Hepatocyte (in vitro differentiated cells): ENCODE results near the gene NUDT22. TPM values are rescaled to one million over a fixed set of nuclear protein-coding genes. Genes with fewer than 3 reads are reported as not detected.

Experiments used
- DNase-seq: peaks from one replicate; pipeline ENCODE4 v3.0.0-alpha.2; 2016; ENCODE audit warnings: low spot score
- H2AFZ ChIP-seq: fragments of 200-600 bp; sonication (generic); 2 replicates; pipeline ENCODE4 v1.6.0; 2016; ENCODE audit warnings: antibody characterized with exemption, mild to moderate bottlenecking
- H3K27ac ChIP-seq: fragments of 200-600 bp; sonication (generic); 2 replicates; pipeline ENCODE4 v1.5.1; 2016; ENCODE audit warnings: mild to moderate bottlenecking
- H3K27me3 ChIP-seq: fragments of 200-600 bp; sonication (generic); 2 replicates; pipeline ENCODE4 v1.6.1; 2016
- H3K36me3 ChIP-seq: fragments of 200-600 bp; sonication (generic); replicated peaks from 2 replicates; pipeline ENCODE4 v1.5.1; 2016; ENCODE audit warnings: low read depth; ENCODE audit not compliant: insufficient read depth
- H3K4me1 ChIP-seq: fragments of 200-600 bp; sonication (generic); 2 replicates; pipeline ENCODE4 v1.5.1; 2016; ENCODE audit warnings: mild to moderate bottlenecking, moderate library complexity; ENCODE audit not compliant: insufficient read depth
- H3K4me2 ChIP-seq: fragments of 200-600 bp; sonication (generic); 2 replicates; pipeline ENCODE4 v1.6.0; 2016
- H3K4me3 ChIP-seq: fragments of 200-600 bp; sonication (generic); 2 replicates; pipeline ENCODE4 v1.5.1; 2016; ENCODE audit warnings: mild to moderate bottlenecking
- H3K79me2 ChIP-seq: fragments of 200-600 bp; sonication (generic); 2 replicates; pipeline ENCODE4 v1.6.0; 2017; ENCODE audit warnings: mild to moderate bottlenecking
- H3K9me2 ChIP-seq: fragments of 200-600 bp; sonication (generic); replicated peaks from 2 replicates; pipeline ENCODE4 v1.6.0; 2017; ENCODE audit warnings: mild to moderate bottlenecking; ENCODE audit not compliant: insufficient read depth
- H3K9me3 ChIP-seq: fragments of 200-600 bp; sonication (generic); 2 replicates; pipeline ENCODE4 v1.5.1; 2016; ENCODE audit warnings: low read depth, mild to moderate bottlenecking
- H4K20me1 ChIP-seq: fragments of 200-600 bp; sonication (generic); 2 replicates; pipeline ENCODE4 v1.6.0; 2016; ENCODE audit warnings: mild to moderate bottlenecking; ENCODE audit not compliant: insufficient read depth, poor library complexity, severe bottlenecking
- EZH2 ChIP-seq: fragments of 200-600 bp; sonication (generic); IDR thresholded peaks from 2 replicates; pipeline ENCODE4 v1.6.1; 2016; ENCODE audit warnings: antibody characterized with exemption, mild to moderate bottlenecking, borderline replicate concordance
- EZH2phosphoT487 ChIP-seq: fragments of 200-600 bp; sonication (generic); IDR thresholded peaks from one replicate; pipeline ENCODE4 v1.6.1; 2018; ENCODE audit warnings: antibody characterized with exemption, mild to moderate bottlenecking, low read depth, moderate library complexity; ENCODE audit not compliant: unreplicated experiment, severe bottlenecking
- WGBS: methylation state at CpG from one replicate; pipeline ENCODE4 v1.1.6; 2016; ENCODE audit warnings: low lambda C conversion rate; ENCODE audit errors: missing lambda C conversion rate; 5-methylcytosine and 5-hydroxymethylcytosine counted together
- polyA plus RNA-seq: library from polyadenylated mRNA; unstranded; fragments of >200 nt; fragmentation: Nextera tagmentation; extraction: Ambion mirVana; gene quantifications from 2 replicates; pipeline ENCODE4 v1.2.1, GENCODE V29; 2016
- total RNA-seq: library from RNA; depleted of rRNA; stranded (reverse); fragments of >200 nt; gene quantifications from 2 replicates; pipeline ENCODE4 v1.2.3, GENCODE V29; 2014
- TF ChIP-seq, protein P1 (sequence below): fragments of 200-600 bp; sonication (generic); IDR thresholded peaks from 2 replicates; pipeline ENCODE4 v1.5.1; 2016; ENCODE audit warnings: antibody characterized with exemption, mild to moderate bottlenecking; ENCODE audit not compliant: poor library complexity

The NUDT22 gene
- total and polyA plus RNA-seq, 2 experiments from 2014 or later: 49.5 to 66.6 TPM

DNA sequence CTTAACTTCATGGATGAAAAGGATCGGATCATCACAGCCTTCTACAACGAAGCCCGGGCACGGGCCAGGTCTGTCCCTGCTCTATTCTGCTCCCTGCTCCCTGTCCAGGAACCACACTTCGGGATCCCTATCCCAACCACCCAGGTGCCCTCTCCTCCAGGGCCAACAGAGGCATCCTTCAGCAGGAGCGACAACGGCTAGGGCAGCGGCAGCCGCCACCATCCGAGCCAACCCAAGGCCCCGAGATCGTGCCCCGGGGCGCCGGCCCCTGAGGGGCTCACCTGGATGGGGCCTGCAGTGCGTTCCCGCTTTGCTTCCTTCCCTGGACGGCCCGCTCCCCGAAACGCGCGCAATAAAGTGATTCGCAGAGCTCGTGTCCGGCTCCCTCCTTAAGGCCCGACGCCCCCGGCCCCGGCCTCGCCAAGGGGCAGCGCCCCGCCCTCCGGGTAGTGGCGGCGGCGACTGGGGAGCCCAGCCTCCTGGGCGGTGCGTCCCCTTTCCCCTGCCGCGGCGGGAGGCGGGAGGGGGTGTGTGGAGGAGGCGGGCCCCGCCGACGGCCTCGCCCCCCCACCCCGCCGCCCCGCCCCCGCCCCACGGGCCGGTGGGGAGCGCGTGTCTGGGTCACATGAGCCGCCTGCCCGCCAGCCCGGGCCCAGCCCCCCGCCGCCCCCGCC lies 8.0 kb downstream of the NUDT22 start, which contains the start of gene VEGFB:
Gene VEGFB (plus strand): TSS at position 672 of the 674 bp plus-strand sequence. CDS start 250 bp downstream, outside the sequence.
- peak within 1 kb of the TSS; percentile 43 for H2AFZ ChIP-seq
- H3K27ac ChIP-seq: peak within 1 kb of the TSS; percentile 76
- peak within 1 kb of the TSS; percentile 87 for H3K4me3 ChIP-seq
- no peaks in the 10 kb centered on the region for H3K9me3 ChIP-seq
- H3K36me3 ChIP-seq: no peaks in the 10 kb centered on the region
- H3K9me2 ChIP-seq: no peaks in the 10 kb centered on the region
- H4K20me1 ChIP-seq: peaks cover 10% of the 10 kb centered on the region
- H3K27me3 ChIP-seq: no peaks in the 10 kb centered on the region
- H3K4me1 ChIP-seq: peaks cover 8% of the 10 kb centered on the region
- whole genome bisulfite sequencing: 4% methylated on average over 22 of the region's 62 CpGs
- H3K4me2 ChIP-seq: peak within 1 kb of the TSS; percentile 97
- TF ChIP-seq, protein P1, sequence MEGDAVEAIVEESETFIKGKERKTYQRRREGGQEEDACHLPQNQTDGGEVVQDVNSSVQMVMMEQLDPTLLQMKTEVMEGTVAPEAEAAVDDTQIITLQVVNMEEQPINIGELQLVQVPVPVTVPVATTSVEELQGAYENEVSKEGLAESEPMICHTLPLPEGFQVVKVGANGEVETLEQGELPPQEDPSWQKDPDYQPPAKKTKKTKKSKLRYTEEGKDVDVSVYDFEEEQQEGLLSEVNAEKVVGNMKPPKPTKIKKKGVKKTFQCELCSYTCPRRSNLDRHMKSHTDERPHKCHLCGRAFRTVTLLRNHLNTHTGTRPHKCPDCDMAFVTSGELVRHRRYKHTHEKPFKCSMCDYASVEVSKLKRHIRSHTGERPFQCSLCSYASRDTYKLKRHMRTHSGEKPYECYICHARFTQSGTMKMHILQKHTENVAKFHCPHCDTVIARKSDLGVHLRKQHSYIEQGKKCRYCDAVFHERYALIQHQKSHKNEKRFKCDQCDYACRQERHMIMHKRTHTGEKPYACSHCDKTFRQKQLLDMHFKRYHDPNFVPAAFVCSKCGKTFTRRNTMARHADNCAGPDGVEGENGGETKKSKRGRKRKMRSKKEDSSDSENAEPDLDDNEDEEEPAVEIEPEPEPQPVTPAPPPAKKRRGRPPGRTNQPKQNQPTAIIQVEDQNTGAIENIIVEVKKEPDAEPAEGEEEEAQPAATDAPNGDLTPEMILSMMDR: no peak
- no peak for TF ChIP-seq EZH2phosphoT487
- no peak for TF ChIP-seq EZH2
- DNase-seq: peak; percentile 86
- H3K79me2 ChIP-seq: peaks cover 24% of the 10 kb centered on the region

DNA sequence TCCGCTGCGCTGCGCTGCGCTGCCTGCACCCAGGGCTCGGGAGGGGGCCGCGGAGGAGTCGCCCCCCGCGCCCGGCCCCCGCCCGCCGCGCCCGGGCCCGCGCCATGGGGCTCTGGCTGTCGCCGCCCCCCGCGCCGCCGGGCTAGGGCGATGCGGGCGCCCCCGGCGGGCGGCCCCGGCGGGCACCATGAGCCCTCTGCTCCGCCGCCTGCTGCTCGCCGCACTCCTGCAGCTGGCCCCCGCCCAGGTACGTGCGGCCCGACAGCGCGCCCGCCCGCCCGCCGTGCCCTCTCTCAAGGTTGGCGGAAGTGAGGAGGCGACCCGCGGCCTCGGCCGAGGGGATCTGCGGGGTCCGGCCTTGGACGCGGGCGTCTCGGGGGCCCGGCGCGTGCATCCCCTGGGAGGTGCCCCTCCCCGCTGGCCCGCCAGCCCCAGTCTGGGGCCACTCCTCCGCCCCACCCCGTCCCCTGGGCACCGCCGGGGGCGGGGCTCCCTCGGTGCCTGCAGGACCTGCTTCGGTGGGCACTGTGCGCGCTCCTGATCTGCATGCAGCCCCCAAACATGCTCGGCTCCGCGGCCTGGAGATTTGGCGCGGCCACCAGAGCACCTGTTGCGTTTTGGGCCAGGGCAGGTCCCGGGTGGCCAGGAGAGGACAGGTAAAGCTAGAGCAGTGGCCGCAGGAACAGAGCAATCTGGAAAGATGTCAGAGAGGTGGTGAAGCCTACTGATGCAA lies 8.7 kb downstream of the NUDT22 start:
- peaks cover 24% of the 10 kb centered on the region for H3K79me2 ChIP-seq
- H3K4me2 ChIP-seq: peak overlapping the region; percentile 97
- peak overlapping the region; percentile 87 for H3K4me3 ChIP-seq
- H3K27ac ChIP-seq: peak overlapping the region; percentile 76
- no peaks in the 10 kb centered on the region for H3K9me2 ChIP-seq
- no peaks in the 10 kb centered on the region for H3K36me3 ChIP-seq
- H2AFZ ChIP-seq: no peak overlapping the region
- 7% methylated on average over 28 of the region's 80 CpGs for WGBS
- peaks cover 8% of the 10 kb centered on the region for H3K4me1 ChIP-seq
- no peaks in the 10 kb centered on the region for H3K27me3 ChIP-seq
- H3K9me3 ChIP-seq: no peaks in the 10 kb centered on the region
- DNase-seq: peak; percentile 82
- H4K20me1 ChIP-seq: peaks cover 10% of the 10 kb centered on the region
- TF ChIP-seq EZH2: no peak
- TF ChIP-seq, protein P1: no peak
- TF ChIP-seq EZH2phosphoT487: no peak

DNA sequence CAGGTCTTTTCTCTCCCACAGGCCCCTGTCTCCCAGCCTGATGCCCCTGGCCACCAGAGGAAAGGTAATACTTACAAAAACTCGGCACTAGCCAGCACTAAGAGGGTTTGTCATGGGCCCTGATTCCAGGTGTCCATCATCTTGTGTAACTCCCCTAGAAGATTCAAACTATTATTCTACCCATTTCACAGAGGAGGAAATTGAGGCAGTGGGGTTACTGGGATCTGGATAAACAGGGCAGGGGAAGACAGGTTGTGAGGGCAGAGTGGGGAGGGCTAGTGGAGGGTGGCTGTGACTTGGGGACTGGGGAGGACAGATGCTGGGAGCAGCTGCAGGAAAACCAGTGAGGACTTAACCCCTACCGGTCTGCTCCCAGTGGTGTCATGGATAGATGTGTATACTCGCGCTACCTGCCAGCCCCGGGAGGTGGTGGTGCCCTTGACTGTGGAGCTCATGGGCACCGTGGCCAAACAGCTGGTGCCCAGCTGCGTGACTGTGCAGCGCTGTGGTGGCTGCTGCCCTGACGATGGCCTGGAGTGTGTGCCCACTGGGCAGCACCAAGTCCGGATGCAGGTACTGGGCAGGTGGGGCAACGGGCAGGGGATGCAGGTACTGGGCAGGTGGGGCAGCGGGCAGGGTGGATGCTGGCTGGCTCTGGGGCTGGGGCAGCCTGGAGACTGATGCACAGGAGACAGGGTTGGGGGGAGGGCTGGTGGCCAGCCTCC lies 9.5 kb downstream of the NUDT22 start:
- Histone ChIP-seq H2AFZ (no peak overlapping the region), H3K4me1 (peaks cover 14% of the 10 kb centered on the region), H3K36me3 (no peaks in the 10 kb centered on the region), H3K27me3 (no peaks in the 10 kb centered on the region), H3K9me2 (no peaks in the 10 kb centered on the region), H3K79me2 (peaks cover 24% of the 10 kb centered on the region), H3K4me3 (peak overlapping the region; percentile 87), H3K27ac (no peak overlapping the region), H3K4me2 (peak overlapping the region; percentile 97), H4K20me1 (peaks cover 10% of the 10 kb centered on the region), H3K9me3 (no peaks in the 10 kb centered on the region)
- WGBS: 92% methylated on average over 11 of the region's 12 CpGs
- TF ChIP-seq EZH2: no peak
- TF ChIP-seq, protein P1: no peak
- TF ChIP-seq EZH2phosphoT487: no peak
- no peak for DNase-seq
